Ecto neural progenitor cell (in vitro differentiated cells): ENCODE data around the gene SMPD3.

ENCODE experiments used
- DNase-seq: peaks from one replicate; pipeline ENCODE4 v3.0.0-alpha.2; 2018; ENCODE audit warnings: low spot score

Gene SMPD3

DNA sequence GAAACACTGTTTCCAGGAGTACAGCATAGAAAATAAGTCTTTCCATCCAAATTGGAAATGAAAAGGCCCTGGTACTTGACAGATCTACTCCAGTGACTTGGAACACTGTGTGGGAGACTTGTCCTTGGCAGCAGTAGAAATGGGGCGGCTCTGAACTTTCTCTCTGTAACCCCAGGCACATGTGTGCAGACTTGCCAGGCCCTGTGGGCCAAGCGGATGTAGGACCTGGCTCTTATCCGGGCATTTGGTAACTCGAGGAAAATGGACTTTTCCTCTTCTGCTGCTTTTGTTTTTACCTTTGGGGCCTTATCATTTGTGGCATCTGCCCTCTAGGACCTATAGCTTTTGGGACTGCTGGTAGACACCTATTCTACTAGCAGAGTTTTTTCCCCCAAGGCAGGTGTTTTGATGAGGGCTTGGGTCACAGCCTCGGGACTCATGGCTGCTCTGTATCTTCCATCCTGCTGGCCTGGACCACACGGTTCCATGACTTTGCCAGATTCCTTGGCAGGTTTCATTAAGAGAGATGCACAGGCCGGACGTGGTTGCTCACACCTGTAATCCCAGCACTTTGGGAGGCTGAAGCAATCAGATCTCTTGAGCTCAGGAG, 43.5 kb downstream of the SMPD3 start:
- DNase-seq = no peak

DNA sequence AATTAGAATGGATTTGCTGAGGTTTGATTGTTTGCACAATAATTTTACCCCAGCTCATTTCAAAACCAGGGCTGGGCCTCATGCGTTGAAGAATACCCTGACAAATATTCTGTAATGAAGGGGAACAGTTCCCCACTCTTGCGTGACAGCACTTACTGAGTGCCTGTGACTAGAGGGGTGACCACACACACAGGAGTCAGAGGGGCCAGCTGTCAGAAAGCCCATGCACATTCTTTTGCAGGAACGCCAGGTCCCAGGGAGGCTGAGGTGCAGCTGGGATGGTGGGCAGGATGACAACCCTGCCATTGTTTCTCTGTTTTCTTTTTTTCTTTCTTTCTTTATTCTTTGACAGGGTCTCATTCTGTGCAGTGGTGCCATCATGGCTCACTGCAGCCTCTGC, 44.6 kb downstream of the SMPD3 start:
- no peak for DNase-seq

DNA sequence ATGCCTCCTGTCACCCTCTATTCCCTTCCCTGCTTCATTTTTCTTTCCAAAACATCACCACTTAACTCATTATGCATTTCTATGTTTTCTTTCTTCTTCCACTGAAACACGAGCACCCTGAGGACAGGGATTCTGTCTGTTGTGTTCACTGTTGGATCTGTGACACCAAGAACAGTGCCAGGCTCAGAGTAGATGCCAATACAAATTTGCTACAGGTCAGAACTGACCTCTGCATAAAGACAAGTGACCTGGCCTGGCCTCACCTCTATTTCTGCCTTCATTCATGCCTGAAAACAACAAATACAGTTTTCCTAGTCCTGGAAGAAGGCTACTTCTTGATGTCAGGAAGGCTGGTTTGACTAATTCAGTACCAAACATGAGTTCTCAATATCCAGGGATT, 45.1 kb downstream of the SMPD3 start:
- DNase-seq = no peak

DNA sequence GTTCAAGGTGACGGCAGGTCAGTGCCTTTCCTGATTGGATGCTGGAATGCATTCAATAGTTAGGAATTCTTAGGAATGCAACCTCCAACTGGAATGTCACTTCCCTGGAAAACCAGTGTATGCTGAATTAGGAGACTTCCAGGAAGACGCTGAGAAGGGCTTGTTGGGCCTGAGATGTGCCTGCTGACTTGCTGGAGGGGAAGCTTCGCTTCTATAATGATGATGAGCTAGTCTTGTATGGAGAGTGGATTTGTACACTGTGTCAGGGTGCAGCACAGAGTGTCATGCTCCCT, 45.6 kb downstream of the SMPD3 start:
- no peak for DNase-seq

DNA sequence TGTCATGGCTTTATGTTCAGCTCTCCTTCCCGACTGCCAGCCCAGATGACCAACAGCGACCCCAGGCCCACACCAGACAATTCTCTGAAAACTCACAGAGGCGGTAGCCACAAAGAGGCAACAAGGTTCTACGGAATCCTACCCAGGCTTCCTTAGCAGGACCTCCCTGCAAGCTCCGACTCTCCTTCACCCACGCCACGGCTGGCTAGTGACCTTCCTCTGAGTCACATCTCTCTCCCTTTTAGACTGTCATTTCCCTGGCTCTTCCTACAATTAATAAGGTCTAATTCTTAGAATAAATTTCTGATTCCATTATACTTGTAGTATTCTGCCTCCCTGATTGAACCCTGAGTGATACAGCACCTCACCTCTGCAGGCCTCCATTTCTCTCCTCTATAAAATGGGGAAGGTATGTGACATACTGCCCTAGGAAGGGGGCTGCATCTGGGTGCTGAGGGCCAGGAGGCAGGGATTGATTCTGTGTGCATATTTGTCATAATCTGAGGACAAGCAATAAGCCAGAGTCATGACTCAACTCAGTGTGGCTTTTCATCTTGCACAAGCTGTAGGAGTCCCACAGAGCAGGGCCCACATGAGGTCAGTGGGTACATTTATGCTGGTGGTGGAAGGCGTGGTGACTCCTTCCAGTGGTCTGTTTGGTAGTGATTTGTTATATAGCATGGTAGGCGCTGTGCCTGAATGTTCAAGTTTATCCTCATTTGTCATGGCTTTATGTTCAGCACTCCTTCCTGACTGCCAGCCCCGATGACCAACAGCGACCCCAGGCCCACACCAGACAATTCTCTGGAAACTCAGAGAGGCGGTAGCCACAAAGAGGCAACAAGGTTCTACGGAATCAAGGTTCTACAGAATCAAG, 46.2 kb downstream of the SMPD3 start:
- no peak for DNase-seq

DNA sequence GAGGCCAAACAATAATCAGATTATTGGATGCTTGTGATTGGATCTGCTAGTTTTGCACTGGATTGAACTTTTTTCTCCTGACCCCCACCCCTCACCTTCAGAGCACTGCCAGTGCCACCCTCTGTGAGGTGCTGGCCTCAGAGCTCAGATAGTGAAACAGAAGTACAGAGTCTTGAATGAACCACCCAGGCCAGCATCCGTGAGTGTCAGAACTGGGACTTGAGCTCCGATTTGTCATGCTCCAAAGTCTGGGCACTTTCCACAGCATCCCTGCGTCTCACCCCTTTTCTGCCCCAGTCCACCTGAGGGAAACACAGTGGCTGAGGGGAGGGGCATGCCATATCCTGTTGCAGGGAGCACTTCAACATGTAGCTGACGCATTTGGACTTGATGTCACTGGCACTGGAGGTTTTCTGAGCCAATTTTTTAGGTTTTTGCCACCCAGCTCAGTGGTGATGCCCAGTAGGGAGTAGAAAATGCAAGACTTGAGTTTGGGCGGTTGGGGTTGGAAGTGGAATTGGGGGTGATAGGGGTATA, 47.3 kb downstream of the SMPD3 start:
- DNase-seq = no peak

DNA sequence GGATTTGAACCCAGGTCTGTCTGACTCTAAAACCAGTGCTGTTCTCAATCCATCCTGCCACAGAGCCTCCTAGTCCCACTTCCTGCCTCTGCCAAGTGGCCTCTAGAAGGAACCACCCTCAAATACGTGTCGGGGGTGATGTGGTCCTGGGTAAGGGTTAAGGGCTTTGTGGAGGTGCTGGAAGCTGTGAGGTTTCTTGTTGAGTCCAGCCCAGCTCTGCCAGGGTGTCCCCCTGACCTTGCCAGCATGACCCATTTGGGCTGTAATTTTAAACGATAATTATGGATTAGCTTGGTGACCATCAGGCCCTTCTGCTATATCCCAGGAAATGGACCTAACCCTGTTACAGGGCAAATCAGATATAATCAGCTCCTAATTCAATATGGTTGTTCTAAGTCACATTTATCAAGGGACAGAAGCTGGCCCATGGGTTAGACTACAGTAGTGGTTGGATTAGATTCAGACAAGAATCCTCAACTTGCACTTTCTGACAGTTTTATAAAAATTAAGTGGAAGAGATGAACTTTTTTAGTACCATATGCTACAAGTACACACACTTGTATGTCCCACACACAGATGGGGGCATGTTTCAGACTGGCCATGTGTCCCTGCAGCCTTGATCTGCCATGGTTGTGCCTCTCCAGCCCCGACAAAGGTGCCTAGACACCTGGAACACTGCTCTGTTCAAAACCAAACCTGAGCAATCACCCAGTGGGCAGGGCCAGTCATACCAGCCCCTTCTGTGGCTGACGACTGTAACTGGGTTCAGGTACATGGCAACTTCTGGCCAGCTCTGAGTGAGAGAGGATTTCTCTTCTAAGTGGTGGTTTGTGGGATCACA, 48.0 kb downstream of the SMPD3 start:
- DNase-seq = no peak

DNA sequence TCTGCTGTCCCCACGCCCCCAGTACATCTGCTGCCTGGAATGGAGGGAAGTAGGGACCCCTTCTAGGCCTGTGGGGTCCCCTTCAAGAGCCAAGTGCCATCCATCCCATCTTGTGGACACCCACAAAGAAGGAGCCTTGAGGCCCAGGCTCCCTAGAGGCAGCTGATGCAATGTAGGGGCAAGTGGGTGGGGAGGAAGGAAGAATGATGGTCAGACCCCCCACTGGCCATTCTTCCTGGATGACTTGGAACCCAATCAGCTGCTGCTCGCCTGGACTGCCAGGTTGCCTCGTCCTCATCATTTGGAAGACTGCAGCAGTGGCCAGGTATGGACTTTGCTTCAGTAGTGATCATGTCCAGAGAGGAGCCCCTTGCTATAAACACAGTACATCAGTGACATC, 48.9 kb downstream of the SMPD3 start:
- DNase-seq = no peak

DNA sequence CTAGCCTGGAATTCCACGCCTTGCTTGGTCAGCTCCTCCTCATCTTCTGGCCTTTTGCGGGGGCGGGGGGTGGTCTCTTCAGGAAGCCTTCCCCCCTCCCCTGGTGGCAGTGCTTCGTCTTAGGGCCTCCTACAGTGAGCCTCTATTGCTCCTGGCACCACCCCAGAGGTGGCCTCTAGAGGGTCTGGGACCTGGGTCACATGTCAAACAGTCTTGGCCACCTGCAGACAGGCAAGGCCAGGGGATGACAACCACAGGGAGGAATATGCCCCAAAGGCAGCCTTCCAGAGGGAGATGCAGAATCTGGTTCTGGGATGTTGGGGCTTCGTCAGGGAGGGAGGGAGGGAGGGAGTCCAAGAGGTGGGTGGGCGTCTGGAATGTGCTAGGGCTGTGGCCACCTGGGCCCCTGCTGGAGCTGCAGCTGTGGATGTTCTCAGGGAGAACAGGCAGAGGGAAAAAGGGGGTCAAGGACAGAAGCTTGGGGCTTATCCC, 50.6 kb downstream of the SMPD3 start:
- DNase-seq = no peak

DNA sequence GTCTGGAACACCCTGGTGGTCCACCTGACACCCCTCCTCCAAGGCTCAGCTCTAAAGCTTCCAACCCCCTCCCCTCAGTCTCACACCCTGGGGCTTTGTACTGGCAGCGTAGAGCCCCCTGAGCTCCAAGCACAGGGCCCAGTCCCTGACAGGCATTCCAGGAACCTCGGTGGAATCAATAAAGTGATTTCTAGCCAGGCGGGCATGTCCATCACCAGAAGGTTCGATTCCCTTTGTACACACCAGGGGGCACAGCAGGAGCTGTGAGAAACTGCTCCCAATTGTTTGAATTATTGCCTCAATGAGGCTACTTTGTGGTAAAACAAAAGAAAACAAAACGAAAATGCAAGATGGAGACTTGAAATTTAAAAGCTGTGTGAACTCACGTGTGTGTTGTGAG, 51.8 kb downstream of the SMPD3 start:
- DNase-seq = no peak

DNA sequence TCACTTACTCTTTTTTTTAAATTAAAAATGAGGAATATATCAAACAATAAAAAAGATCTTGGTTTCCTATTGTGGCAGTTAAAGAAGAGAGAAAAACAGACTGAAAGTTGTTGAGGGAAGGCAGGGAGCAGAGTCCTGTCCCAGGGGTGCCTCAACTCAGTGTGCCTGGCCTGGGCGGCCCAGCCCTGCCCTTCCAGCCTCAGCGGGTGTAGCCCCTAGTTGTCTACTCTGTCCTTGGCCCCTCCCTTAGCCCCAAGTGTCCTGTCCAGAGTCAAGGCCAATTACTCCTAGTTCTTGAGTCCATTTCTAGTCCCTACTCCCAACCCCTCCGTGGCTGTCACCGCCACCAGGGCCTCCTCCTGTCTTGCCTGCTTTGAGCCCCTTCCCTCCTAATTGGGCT, 52.5 kb downstream of the SMPD3 start:
- no peak for DNase-seq

DNA sequence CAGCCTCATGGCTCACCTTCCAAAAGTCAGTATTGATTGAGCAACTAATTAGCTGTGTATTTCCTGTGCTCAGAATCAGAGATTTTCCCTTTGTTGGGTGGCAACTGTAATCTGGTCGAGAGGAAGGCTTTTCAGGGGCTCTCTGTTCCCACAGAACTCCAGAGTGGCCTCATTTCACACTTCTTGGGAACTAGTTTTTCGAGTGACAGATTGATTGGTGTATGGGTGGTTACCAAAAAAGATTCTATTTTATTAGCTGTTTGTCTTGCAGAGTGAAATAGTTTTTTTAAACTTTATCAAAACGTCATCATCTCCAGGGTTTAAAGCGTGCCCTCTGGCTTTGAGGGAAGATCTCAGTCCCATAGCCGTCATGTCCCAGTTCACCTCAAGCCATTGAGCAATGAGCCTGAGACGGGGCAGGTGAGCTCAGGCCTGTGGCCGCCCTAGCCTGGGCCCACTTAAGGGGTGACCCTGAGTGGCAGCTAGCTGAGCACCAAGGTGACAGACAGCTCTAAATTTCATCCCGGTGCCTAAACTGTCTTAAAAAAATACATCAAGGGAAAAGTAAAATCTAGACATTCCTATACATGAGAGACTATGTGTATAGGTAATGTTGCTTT, 53.0 kb downstream of the SMPD3 start:
- no peak for DNase-seq

DNA sequence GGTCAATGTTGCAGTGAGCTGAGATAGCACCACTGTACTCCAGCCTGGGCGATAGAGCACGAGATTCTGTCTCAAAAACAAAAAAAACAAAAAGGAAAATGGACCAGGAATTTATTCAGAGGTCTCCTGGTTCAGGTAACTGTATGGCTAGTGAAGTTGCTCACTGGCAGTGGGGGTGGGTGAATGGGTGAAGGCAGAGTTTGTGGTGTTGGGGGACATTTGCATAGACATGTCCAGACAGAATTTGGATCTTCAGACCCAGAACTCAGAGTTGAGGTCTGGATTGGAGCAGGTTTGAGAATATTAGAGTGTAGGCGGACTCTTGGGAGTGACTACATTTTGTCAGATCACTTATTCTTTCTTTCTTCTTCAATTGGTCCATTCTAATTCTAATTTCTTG, 55.0 kb downstream of the SMPD3 start:
- no peak for DNase-seq

DNA sequence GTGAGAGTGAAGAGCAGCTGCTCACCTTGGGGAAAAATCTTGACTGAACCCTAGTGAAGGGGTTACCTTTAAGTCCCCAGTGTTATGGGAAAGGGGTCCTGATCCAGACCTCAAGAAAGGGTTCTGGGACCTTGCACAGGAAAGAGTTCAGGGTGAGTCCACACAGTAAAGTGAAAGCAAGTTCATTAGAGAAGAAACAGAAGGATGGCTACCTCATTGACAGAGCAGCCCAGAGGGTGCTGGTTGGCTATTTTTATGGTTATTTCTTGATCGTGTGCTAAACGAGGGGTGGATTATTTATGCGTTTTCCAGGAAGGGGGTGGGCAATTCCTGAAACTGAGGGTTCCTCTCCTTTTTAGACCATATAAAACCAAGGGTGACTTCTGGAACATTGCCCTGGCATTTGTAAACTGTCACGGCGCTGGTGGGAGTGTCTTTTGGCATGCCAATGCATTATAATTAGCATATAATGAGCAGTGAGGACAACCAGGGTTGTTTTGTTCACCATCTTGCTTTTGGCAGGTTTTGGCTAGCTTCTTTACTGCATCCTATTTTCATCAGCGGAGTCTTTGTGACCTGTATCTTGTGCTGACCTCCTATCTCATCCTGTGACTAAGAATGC, 58.4 kb downstream of the SMPD3 start:
- no peak for DNase-seq

DNA sequence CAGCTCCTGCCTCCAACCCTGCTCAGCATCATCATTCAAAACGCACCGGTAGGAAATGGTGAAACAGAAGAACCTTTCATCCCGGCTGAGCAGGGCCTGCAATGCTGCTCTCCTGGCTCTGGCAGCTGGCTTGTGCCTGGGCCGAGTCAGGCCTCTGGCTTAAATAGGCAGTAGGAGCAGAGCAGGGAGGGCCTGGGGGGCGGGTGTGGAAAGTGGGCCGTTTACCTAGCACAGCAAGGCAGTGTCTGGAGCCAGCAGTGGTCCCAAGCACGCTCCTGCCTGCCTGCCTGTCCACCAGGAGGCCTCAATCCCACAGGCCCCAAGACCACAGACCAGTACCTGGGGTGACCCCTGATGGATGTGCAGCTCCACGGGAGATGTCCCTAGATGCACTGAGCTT, 59.3 kb downstream of the SMPD3 start:
- no peak for DNase-seq

DNA sequence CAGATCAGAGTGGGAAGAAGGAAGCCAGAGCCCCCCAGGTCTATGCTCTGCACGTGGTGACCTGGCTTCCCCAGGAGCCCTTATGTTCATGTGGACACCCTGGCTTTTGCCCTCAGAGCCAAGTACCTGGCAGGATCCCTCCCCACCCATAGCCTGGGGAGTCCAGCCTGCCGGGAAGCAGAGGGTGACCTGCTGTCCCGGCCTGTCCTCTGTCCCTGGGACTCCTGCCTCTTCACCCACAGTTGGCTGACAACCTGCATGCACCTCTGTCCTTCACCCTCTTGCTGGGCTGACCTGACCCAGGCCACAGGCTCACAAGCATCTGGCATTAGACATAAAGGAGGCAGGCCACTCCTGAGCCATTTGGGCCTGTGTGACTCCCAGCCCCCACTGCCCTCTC, 60.2 kb downstream of the SMPD3 start:
- DNase-seq = no peak

DNA sequence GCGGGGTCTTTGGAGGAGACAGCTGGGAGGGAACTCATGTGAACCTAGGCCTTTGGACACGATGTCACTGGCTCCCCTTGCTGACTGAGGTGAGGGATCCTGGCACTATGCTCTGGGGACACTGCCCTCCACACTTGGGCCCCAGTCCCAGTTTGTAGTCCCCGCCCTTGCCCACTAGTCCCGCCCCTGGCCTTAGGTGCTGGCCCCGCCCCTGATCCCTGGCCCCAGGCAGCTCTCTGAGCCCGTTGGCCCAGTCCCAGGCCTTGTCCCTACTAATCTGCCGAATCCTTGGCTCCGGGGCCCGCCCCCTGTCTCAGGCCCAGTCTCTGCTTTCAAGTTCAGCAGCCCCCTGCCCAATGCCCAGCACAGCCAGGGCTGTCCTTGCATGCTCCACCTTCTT, 61.0 kb downstream of the SMPD3 start:
- DNase-seq = no peak

DNA sequence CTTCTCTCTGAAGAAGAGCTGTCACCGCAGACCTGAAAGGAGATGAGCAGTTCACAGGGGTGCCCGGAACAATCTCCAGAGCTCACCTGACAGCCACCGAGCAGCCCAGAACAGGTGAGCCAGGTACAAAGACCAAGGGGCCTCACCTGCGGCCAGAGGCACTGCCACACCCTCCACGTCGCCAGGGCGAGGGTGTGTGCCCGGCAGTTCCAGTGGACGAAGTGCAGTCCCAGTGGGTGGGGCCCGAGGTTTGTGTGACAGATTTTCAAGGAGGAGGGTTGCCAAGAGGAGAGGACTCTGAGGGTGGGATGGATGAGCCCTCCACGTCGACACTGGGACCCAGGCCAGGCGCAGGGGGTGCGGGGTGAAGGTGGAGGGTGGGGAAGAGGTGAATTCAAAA, 61.7 kb downstream of the SMPD3 start:
- DNase-seq = no peak

DNA sequence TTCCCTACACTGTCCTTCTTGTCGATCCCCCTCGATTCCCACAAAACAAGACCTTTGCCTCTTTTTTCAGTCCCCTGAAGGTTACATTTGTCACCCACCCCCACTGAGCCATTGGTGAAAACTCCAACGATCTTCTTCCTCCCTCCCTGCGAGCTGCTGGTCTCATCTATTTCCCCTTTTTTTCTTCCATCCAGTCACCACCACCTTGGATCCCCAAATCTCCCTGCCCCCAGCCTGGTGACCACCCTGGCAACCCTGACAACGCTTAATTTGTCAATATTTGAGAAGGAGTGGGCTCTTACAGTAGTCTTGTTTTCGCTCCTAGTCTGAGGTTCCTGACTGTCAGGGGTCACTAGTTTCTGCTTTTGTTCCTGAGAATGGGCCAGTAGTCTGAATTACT, 62.9 kb downstream of the SMPD3 start:
- no peak for DNase-seq

DNA sequence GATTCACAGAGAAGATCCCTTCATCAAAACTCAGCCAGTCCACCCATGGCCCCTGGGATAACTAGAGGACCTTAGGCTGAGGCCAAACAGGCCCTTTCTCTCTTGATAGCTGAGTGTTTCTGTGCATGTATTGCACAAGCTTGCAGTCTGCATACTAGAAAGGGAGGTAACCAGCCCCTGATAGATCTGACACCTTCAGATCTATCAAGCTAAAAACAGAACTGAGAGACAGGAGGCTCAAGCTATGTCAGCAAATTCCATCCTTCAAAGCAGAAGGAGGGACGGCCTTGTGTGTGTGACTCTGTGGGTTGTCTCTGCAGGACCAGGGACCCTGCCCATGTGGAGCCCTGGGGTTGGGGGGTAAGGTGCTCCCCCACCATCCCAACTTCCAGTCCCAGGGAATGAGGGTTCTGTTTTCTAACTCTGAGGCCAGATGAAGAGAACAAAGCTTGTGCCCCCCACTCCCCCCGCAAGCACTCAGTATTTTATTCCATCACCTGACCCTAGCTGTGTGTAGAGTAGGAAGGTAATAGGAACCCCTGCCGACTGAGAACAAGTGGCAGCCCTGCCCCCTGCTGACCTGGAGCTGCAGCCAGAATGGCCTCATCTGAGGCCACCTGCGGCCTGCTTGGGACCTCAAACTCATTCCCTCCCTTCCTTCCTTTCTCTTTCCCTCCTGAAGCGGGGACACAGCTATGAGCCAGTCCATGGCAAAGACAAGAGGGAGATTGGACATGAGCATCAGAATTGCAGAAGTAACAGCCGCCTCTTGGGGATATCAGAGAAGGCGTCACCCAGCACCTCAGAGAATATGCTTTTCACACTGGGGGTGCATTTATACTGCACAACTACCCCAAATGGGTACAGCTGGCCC, 63.8 kb downstream of the SMPD3 start:
- no peak for DNase-seq

DNA sequence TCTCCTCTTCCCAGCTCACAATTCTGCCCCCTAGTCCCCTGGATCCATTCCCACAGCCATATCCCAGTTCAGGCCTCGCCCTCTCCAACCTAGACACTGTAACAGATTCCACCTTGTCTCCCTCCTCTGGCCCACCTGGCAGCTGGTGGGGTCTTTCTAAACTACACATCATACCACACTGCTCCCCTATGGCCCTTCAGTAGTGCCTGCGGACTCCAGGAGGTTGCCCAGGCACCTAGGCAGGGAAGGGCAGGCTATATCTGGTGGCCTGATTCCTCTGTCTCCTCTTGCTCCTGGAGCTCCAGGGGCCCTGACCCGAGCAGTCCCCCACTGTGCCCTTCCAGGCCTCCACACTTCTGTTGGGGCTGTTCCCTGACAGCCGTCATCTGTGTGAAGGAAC, 64.5 kb downstream of the SMPD3 start:
- no peak for DNase-seq
